GM13977 (cell line): ENCODE data around the gene GPR108.

Experiments used
- DNase-seq: peaks from one replicate; pipeline ENCODE4 v3.0.0; 2012; ENCODE audit warnings: low spot score
- CTCF ChIP-seq: IDR thresholded peaks from 2 replicates; pipeline ENCODE4 v1.5.1; 2012; ENCODE audit warnings: mild to moderate bottlenecking, control low read depth; ENCODE audit not compliant: insufficient read depth; ENCODE audit errors: extremely low read depth, missing control alignments
- in situ Hi-C: fragments of 300-500 bp; cut with MboI; formaldehyde crosslinking; loops from one replicate; pipeline ENCODE4 v1.12.0; 2022; ENCODE audit warnings: low sequenced_read_pairs, low pct_unique_long_range_greater_than_20kb, mixed read lengths, inconsistent platforms; ENCODE audit not compliant: unreplicated experiment

The GPR108 gene

GRCh38 chr19:6736917-6737283 lies 480 bp downstream of the GPR108 start:
- TF ChIP-seq CTCF = no peak
- in situ Hi-C loops = loop anchor here (10.0 kb wide), 1 partner anchor 212 kb away; no protein-coding TSS in a partner anchor
- no peak for DNase-seq

GRCh38 chr19:6736169-6736916 lies 1.0 kb downstream of the GPR108 start:
- DNase-seq = peak; percentile 88
- peak; percentile 73 for TF ChIP-seq CTCF
- in situ Hi-C loops = loop anchor here (10.0 kb wide), 1 partner anchor 212 kb away; no protein-coding TSS in a partner anchor

- TF ChIP-seq CTCF = no peak
- DNase-seq = no peak
- in situ Hi-C loops = loop anchor here (10.0 kb wide), 1 partner anchor 211 kb away; no protein-coding TSS in a partner anchor
Measured at GRCh38 chr19:6735181-6735911, 2.0 kb downstream of the GPR108 start.

GRCh38 chr19:6734096-6734696 lies 3.2 kb downstream of the GPR108 start:
- TF ChIP-seq CTCF = no peak
- in situ Hi-C loops = loop anchor here (10.0 kb wide), 1 partner anchor 209 kb away; no protein-coding TSS in a partner anchor
- no peak for DNase-seq

GRCh38 chr19:6733338-6734095 lies 3.9 kb downstream of the GPR108 start:
- in situ Hi-C loops = loop anchor here (10.0 kb wide), 1 partner anchor 209 kb away; no protein-coding TSS in a partner anchor
- TF ChIP-seq CTCF = peak; percentile 35
- DNase-seq = no peak
